ENCODE results near the gene DCUN1D2.

Gene DCUN1D2

DNA sequence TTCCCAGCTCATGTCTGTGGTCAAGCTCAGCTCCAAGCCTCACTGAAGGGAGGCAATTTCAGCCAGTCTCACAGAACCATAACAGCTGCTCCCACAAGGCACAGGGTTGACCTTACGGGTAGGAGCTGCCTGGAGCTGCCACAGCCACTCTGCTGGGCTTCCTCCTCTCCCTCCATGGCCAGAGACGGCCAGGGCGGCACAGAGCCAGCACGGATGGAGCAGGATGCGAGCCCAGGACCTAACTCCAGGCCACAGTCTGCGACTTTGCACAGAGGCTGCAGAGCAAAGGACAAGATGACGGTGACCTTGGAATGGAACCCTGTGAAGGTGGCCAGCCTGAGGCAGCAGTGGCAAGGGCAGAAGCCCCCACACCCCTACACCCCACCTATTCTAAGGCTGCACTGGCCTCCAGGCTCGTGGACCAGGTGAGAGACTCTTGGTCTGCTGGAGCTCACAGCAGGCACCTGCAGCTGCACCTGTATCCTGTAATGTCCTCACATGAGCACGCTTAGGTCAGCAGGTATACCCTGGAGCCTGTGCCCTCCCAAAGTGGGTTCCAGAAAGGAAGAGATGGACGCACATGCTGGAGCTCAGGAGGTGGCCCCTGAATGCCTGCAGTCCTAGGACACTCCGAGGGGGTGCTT, 66.9 kb downstream of the DCUN1D2 start:
- peaks cover 36 to 83% (median 70%) of the 10 kb centered on the region in 10 experiments for H3K4me1 ChIP-seq
- H3K4me3 ChIP-seq: no peak overlapping the region
- peaks cover 0 to 11% (median 0%) of the 10 kb centered on the region in 11 experiments; a peak in 3 of 22 replicates for H4K20me1 ChIP-seq
- peak overlapping the region in 9 of 11 experiments; percentile 77 to 96 (median 85); a peak in 18 of 22 replicates for H3K4me2 ChIP-seq
- TF ChIP-seq Cebpa-rat (IDR thresholded peaks at IDR 0.05): no peak
- peak overlapping the region in 4 of 11 experiments; percentile 20 to 61 (median 50); a peak in 2 of 22 replicates for H3K9ac ChIP-seq
- H3K27ac ChIP-seq: peak overlapping the region in 1 of 11 experiments; percentile 26; a peak in 2 of 22 replicates
- no peaks in the 10 kb centered on the region for H3K36me3 ChIP-seq
- peaks cover under 1 to 63% (median 8%) of the 10 kb centered on the region in 11 experiments; a peak in 16 of 22 replicates for H3K27me3 ChIP-seq
- H3K9me3 ChIP-seq (replicated peaks in 1 of 11): no peaks in the 10 kb centered on the region; a peak in 1 of 22 replicates

DNA sequence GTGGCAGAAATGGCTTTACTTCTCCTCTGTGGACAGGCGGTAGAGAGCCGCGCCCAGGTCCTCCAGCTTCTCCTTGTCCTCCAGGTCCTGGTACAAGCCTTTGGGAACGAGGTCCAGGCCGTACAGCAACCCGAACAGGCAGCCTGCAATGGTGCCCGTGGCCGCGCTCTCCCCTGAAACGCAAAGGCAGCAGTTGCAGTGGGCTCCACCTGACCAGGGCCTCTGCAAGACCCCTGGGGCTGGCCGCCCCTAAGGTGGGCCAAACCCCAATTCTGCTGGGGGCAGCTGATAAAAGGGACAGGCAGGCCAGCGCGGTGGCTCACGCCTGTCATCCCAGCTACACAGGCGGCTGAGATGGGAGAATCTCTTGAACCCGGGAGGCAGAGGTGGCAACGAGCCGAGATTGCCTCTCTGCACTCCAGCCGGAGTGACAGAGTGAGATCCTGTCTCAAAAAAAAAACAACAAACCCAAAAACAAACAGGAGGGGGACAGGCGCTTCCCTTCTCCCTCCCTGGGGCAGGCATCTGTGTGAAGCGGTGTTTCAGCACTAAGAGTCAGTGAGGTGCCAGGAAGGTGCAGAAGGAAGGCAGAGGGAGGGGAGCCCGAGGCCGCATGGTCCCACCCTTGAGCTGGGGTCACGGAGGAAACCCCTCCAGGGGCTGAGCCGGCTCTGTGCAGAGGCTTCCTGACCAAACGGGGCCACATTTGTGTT, 67.5 kb downstream of the DCUN1D2 start:
- H3K9me3 ChIP-seq (replicated peaks in 1 of 11): no peaks in the 10 kb centered on the region; a peak in 1 of 22 replicates
- no peak for TF ChIP-seq Cebpa-rat (IDR thresholded peaks at IDR 0.05)
- peaks cover 7 to 59% (median 15%) of the 10 kb centered on the region in 11 experiments for H3K27me3 ChIP-seq
- peak overlapping the region in 1 of 11 experiments; percentile 26; a peak in 2 of 22 replicates for H3K27ac ChIP-seq
- no peaks in the 10 kb centered on the region for H3K36me3 ChIP-seq
- H4K20me1 ChIP-seq: peaks cover 0 to 13% (median 0%) of the 10 kb centered on the region in 11 experiments; a peak in 5 of 22 replicates
- H3K4me2 ChIP-seq: peak overlapping the region; percentile 15 to 96 (median 85); a peak in 21 of 22 replicates
- peaks cover 42 to 83% (median 70%) of the 10 kb centered on the region in 10 experiments for H3K4me1 ChIP-seq
- peak overlapping the region in 5 of 11 experiments; percentile 11 to 61 (median 42); a peak in 7 of 22 replicates for H3K9ac ChIP-seq
- H3K4me3 ChIP-seq: peak overlapping the region in 1 of 10 experiments; percentile 14; a peak in 2 of 20 replicates

DNA sequence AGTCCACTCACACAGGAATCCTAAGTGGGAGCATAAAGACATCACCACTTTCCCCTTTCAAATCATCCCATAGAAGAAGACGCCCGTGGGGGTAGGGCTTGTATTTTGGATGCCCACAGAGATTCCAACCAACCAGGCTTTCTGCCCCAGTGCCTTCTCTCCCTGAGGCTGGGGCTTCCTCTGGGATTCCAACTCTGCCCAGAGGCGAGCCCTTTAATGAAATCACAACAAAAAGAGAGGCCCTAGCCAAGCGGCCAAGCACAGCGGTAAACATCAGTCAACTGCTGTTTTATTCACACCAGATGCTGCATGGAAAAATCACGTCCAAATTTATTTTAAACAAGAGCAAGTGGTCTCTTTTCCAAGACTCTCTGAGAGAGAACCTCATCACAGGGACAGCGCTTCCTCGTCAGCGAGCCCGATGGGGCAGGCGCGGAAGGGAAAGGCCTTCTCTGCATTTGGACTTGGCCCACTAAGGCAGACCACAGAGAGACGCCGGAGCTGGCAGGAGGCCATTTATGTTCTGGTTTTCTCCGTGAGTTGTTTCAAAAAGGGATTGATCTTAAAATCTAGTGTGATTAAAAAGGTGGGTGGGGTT, 68.7 kb downstream of the DCUN1D2 start:
- Histone ChIP-seq H3K4me3 (peak overlapping the region in 3 of 10 experiments; percentile 13 to 29 (median 26); a peak in 4 of 20 replicates), H3K27me3 (peaks cover 19 to 59% (median 27%) of the 10 kb centered on the region in 11 experiments), H3K9ac (peak overlapping the region in 7 of 11 experiments; percentile 11 to 61 (median 30); a peak in 9 of 22 replicates), H3K9me3 (replicated peaks in 1 of 11) (no peaks in the 10 kb centered on the region; a peak in 1 of 22 replicates), H3K27ac (peak overlapping the region in 3 of 11 experiments; percentile 2 to 46 (median 29); a peak in 5 of 22 replicates), H3K4me2 (peak overlapping the region; percentile 47 to 96 (median 85)), H4K20me1 (peaks cover 0 to 24% (median 0%) of the 10 kb centered on the region in 11 experiments; a peak in 7 of 22 replicates), H3K4me1 (peaks cover 53 to 83% (median 70%) of the 10 kb centered on the region in 10 experiments), H3K36me3 (no peaks in the 10 kb centered on the region)
- TF ChIP-seq Cebpa-rat (IDR thresholded peaks at IDR 0.05): no peak

DNA sequence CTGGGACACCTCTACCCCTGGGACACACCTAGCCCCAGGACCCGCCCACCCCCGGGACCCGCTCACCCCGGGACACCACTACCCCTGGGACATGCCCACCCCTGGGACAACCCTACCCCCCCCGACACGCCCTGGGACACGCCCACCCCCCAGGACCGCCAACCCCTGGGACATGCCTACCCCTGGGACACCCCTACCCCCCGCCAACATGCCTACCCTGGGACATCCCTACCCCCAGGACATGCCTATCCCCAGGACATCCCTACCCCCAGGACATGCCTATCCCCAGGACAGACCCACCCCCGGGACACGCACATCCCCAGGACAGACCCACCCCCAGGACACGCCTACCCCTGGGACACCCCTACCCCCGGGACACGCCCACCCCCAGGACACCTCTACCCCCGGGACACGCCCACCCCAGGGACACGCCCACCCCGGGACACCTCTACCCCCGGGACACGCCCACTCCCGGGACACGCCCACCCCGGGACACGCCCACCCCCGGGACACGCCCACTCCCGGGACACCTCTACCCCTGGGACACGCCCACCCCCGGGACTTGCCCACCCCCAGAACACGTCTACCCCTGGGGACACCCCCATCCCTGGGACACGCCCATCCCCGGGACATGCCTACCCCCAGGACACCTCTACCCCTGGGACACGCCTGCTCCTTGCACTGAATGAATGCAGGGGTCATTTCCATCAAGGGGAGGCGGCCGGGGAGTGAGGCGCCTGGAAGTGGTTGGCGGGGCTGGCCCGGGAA, 69.5 kb downstream of the DCUN1D2 start:
- Histone ChIP-seq H3K36me3 (no peaks in the 10 kb centered on the region), H3K4me3 (peak overlapping the region in 3 of 10 experiments; percentile 13 to 29 (median 26); a peak in 3 of 20 replicates), H3K9me3 (replicated peaks in 1 of 11) (no peaks in the 10 kb centered on the region; a peak in 1 of 22 replicates), H3K4me2 (peak overlapping the region; percentile 47 to 96 (median 85)), H4K20me1 (peaks cover 0 to 29% (median 0%) of the 10 kb centered on the region in 11 experiments; a peak in 8 of 22 replicates), H3K9ac (peak overlapping the region in 4 of 11 experiments; percentile 30 to 61 (median 50); a peak in 4 of 22 replicates), H3K27ac (0 out of 22 replicates have a peak overlapping the region, but pooled peaks of 2 of the 11 experiments have one; percentile 2 to 29), H3K4me1 (peaks cover 53 to 83% (median 70%) of the 10 kb centered on the region in 10 experiments), H3K27me3 (peaks cover 27 to 59% (median 34%) of the 10 kb centered on the region in 11 experiments)
- no peak for TF ChIP-seq Cebpa-rat (IDR thresholded peaks at IDR 0.05)

DNA sequence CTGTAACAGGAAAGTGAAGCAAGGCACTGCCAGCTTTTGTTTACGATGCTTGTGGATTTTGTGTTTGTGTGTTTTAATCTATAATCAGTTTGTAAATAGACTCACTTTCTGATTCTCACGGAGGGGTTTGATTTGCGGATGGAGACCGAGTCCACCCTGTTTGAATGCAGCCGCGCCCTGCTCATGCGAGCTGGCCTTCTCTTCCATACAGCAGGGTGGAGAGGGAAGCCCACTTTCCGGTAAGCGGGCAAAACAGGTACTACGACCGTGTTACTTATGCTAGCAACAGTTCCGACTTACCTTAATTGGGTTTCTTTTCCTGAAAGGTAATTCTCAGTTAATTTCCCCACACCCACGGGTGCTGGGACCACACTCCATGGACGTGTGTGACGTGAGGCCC, 70.3 kb downstream of the DCUN1D2 start:
- no peaks in the 10 kb centered on the region; a peak in 1 of 22 replicates for H3K9me3 ChIP-seq (replicated peaks in 1 of 11)
- peaks cover 30 to 61% (median 39%) of the 10 kb centered on the region in 11 experiments for H3K27me3 ChIP-seq
- peak overlapping the region in 5 of 11 experiments; percentile 1 to 29 (median 17); a peak in 6 of 22 replicates for H3K4me2 ChIP-seq
- H3K4me3 ChIP-seq: no peak overlapping the region
- TF ChIP-seq Cebpa-rat (IDR thresholded peaks at IDR 0.05): no peak
- H3K27ac ChIP-seq: no peak overlapping the region
- H3K4me1 ChIP-seq: peaks cover 54 to 83% (median 70%) of the 10 kb centered on the region in 10 experiments
- H3K36me3 ChIP-seq: no peaks in the 10 kb centered on the region
- H4K20me1 ChIP-seq: peaks cover 0 to 33% (median 0%) of the 10 kb centered on the region in 11 experiments; a peak in 8 of 22 replicates
- H3K9ac ChIP-seq: 0 out of 22 replicates have a peak overlapping the region, but pooled peaks of 1 of the 11 experiments have one; percentile 9

DNA sequence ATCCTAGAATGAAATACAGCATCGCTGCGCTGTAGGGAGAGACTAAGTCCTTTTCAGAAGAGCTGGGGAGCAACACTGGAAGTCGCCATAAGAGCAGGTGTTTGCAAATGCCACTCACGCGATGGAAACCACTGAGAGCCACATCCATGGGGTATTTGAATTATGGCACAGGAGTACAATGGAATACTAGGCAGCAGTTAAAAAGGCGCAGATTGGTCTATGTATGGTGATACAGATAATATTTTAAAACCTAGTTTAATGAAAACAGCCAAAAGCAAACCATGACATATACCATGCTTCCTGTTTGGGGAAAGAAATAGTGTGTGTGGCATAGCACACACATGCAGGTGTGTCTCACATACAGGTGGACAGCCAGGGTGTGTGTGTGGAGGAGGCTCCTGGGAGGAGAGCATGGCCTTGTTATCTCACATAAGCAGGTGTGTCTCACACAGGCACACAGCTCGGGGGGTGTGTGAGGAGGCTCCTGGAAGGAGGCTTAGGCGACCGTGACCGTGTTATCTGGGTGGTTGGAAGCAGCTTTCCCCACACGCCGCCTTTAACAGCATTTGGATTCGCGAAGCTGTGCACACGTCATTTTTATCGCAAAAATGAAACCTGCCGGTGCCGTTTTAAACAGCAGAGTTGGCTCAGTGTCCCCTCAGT, 70.8 kb downstream of the DCUN1D2 start:
- Histone ChIP-seq H3K4me2 (peak overlapping the region in 5 of 11 experiments; percentile 1 to 24 (median 6); a peak in 4 of 22 replicates), H4K20me1 (peaks cover 0 to 33% (median 0%) of the 10 kb centered on the region in 11 experiments; a peak in 8 of 22 replicates), H3K27ac (no peak overlapping the region), H3K4me1 (peaks cover 60 to 85% (median 75%) of the 10 kb centered on the region in 10 experiments), H3K27me3 (peaks cover 30 to 63% (median 44%) of the 10 kb centered on the region in 11 experiments), H3K36me3 (no peaks in the 10 kb centered on the region), H3K9ac (0 out of 22 replicates have a peak overlapping the region, but pooled peaks of 1 of the 11 experiments have one; percentile 9), H3K4me3 (no peak overlapping the region), H3K9me3 (replicated peaks in 1 of 11) (no peaks in the 10 kb centered on the region; a peak in 1 of 22 replicates)
- TF ChIP-seq Cebpa-rat (IDR thresholded peaks at IDR 0.05): no peak

DNA sequence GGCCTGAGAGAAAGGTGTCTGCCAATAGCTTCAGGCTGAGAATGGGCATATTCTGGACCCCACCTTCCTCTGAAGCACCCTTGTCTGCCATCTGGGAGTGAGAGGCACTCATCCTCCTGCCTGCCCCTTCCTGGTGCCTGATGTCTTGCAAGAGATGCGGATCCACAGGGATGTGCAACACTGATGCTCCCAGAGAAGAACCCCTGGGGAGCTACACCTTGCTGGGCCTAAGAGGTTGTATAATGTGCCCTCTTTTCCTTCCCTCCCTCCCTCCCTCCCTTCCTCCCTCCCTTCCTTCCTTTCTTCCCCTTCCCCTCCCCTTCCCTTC, 71.8 kb downstream of the DCUN1D2 start:
- peaks cover 69 to 87% (median 78%) of the 10 kb centered on the region in 10 experiments for H3K4me1 ChIP-seq
- no peak overlapping the region for H3K9ac ChIP-seq
- no peaks in the 10 kb centered on the region; a peak in 1 of 22 replicates for H3K9me3 ChIP-seq (replicated peaks in 1 of 11)
- peaks cover 30 to 61% (median 44%) of the 10 kb centered on the region in 11 experiments for H3K27me3 ChIP-seq
- H3K36me3 ChIP-seq: peaks cover 0 to under 1% (median 0%) of the 10 kb centered on the region in 11 experiments; a peak in 4 of 22 replicates
- peaks cover 0 to 33% (median 0%) of the 10 kb centered on the region in 11 experiments; a peak in 8 of 22 replicates for H4K20me1 ChIP-seq
- no peak overlapping the region for H3K4me3 ChIP-seq
- H3K4me2 ChIP-seq: peak overlapping the region; percentile 78 to 92 (median 87); a peak in 19 of 22 replicates
- no peak for TF ChIP-seq Cebpa-rat (IDR thresholded peaks at IDR 0.05)
- H3K27ac ChIP-seq: no peak overlapping the region
